Kasumi-1 (cell line): Measurements from ENCODE around the gene NFATC1.

Experiments used
- DNase-seq, 2 experiments: peaks; one replicate each; lab custom pipeline; 2025; lab: John Stamatoyannopoulos, UW

The NFATC1 gene

GRCh38 chr18:79405019-79405780 is 9.5 kb downstream of the NFATC1 start:
- no peak for DNase-seq

- DNase-seq, result peak; percentile 53 to 59
Observed at GRCh38 chr18:79405781-79406575, 10.2 kb downstream of the NFATC1 start.

- DNase-seq, result no peak
Observed at GRCh38 chr18:79406708-79407107, 11.0 kb downstream of the NFATC1 start.

DNA sequence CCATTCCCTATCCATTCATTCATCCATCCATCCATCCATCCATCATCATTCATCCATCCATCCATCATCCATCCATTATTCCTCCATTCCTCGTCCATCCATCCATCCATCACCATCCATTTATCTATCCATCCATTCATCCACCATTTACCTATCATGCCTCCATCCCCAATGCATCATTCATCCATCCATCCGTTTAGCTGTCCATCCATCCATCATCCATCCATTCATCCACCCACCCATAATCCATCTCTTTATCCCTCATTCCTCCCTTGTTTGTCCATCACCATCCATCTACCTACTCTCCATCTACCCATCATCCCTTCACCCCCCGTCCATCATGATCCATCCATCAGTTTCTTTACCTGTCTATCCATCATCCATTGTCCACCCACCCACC is 13.6 kb downstream of the NFATC1 start:
- DNase-seq, result no peak

DNA sequence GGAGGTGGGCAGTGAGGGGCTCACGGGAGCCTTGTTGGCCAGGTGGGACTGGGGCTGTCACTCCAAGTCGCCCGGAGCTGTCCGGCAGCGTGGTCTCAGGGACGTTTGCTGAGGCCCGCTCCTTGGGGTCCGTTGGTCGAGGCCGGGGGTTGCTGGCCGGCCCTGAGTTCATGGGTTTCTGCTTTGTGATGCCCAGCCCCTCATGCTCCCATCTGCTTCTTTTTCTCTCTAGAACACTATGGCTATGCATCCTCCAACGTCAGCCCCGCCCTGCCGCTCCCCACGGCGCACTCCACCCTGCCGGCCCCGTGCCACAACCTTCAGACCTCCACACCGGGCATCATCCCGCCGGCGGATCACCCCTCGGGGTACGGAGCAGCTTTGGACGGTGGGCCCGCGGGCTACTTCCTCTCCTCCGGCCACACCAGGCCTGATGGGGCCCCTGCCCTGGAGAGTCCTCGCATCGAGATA is 14.5 kb downstream of the NFATC1 start:
- no peak for DNase-seq

DNA sequence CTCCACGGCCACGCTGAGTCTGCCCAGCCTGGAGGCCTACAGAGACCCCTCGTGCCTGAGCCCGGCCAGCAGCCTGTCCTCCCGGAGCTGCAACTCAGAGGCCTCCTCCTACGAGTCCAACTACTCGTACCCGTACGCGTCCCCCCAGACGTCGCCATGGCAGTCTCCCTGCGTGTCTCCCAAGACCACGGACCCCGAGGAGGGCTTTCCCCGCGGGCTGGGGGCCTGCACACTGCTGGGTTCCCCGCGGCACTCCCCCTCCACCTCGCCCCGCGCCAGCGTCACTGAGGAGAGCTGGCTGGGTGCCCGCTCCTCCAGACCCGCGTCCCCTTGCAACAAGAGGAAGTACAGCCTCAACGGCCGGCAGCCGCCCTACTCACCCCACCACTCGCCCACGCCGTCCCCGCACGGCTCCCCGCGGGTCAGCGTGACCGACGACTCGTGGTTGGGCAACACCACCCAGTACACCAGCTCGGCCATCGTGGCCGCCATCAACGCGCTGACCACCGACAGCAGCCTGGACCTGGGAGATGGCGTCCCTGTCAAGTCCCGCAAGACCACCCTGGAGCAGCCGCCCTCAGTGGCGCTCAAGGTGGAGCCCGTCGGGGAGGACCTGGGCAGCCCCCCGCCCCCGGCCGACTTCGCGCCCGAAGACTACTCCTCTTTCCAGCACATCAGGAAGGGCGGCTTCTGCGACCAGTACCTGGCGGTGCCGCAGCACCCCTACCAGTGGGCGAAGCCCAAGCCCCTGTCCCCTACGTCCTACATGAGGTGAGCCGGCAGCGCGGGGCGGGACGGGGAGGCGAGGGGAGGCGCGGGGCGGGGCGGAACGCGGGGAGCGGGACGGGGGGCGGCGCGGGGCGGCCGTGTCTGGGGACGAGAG is 15.2 kb downstream of the NFATC1 start:
- no peak for DNase-seq

DNA sequence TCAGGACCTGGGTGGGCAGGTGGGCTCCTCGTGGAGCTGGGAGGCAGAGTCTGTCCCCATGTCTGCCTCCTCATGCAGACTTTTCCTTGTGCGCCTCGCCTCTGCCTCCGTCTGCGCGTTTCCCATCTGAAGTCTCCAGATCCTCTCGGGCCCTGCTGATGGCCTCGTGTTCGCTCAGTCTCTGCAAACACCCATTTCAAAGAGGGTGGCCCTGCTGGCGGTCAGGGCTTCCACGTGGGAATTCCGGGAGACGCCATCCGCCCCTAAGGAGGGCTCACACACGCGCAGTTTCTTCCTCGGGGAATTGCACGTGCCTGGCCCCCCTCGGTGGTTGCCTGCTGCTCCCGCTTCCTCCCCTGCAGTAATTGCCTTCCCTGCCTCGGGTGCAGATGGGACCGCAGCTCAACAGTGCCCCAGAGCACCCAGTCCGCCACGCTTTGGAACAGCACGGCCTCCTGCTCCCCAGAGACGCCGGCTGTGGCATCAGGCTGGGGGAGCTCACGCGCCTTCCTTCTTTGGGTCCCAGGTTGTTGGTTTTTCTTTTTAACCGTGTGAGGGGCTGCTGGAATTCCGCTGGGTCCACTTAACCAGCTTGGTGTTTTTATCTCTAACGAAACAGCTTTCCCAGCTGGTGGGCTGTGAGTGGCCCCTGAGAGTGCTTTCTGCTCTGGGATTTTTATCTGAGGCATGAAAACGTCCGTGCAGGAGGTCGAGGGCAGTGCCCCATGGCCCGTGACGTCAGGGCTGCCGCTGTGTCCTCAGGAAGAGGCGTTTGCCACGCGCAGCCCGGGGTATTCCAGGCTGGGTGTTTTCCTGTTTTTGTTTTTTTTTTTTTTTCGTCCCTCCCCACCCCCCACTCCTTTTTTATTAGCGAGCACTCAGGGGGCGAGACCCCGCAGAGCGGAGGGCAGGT is 16.1 kb downstream of the NFATC1 start:
- DNase-seq, result no peak

GRCh38 chr18:79413025-79413424 is 17.3 kb downstream of the NFATC1 start:
- no peak for DNase-seq

DNA sequence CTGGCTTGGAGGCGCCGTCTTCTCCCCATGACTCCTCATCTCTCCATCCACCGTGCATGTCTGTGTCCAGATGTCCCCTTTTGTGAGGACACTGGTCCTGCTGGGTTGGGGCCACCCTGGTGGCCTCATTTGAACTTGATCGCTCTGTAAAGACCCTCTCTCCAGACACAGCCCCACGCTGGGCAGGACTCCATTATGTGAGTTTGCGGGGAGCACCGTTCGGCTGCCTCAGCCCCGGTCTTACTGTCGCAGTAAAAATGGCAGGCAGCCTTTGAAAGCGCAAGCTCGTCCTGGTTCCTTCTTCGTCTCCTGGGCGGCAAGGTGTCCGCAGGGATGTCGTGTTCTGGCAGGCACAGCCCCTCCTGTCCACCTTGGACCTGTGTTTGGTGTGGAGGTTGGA is 17.7 kb downstream of the NFATC1 start:
- DNase-seq, result no peak

- no peak for DNase-seq
Observed at GRCh38 chr18:79413901-79414300, 18.2 kb downstream of the NFATC1 start.

DNA sequence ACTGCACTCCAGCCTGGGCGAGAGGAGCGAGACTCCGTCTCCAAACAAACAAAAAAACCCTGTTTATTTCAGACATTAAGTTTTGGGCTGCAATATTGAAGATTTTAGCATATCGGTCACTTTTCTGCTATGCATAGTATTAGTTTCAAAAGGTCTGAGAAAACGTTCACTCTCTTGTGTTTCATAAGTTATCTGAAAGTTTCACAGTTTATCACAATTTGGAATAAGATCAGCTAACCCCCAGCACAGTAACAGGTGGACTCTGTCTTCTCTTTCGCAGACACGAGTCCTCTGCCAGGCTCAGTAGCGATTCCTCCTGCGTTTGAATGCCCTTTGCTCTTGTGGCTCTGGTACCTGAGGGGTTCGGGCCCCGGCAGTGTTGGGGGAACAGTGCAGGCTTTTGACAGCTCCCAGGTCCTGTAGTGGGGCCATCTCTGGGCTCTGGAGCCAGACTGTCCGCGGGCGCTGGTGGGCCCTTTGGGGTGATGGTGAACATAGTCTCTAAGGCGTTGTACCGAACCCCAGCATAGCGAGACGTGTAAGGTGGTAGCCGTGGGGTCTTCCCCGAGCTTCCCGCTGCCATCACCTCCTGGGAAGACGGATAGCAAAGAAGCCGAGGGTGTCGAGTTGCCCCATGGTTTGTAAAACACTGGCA is 20.4 kb downstream of the NFATC1 start:
- DNase-seq, result no peak

GRCh38 chr18:79416677-79417052 is 20.9 kb downstream of the NFATC1 start:
- no peak for DNase-seq

DNA sequence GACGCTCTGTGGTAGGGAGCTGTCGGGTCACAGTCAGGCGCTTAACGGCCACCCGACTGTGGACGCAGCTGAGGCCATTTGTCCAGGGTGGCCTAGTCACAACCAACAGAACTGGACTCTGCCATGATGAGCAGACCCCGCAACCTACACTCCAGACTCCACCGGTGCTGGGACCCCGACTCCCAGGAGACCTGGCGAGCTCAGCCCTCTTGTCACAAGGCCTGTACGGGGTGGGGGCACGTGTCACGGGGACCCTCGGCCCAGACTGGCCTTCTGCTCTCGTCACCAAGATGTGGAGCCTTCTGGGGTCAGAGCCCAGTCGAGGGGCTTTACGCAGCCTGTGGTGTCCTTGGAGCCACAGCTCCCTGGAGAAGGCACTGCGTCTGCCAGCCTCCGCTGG is 22.5 kb downstream of the NFATC1 start:
- no peak for DNase-seq

- no peak for DNase-seq
Observed at GRCh38 chr18:79418642-79419041, 22.9 kb downstream of the NFATC1 start.

DNA sequence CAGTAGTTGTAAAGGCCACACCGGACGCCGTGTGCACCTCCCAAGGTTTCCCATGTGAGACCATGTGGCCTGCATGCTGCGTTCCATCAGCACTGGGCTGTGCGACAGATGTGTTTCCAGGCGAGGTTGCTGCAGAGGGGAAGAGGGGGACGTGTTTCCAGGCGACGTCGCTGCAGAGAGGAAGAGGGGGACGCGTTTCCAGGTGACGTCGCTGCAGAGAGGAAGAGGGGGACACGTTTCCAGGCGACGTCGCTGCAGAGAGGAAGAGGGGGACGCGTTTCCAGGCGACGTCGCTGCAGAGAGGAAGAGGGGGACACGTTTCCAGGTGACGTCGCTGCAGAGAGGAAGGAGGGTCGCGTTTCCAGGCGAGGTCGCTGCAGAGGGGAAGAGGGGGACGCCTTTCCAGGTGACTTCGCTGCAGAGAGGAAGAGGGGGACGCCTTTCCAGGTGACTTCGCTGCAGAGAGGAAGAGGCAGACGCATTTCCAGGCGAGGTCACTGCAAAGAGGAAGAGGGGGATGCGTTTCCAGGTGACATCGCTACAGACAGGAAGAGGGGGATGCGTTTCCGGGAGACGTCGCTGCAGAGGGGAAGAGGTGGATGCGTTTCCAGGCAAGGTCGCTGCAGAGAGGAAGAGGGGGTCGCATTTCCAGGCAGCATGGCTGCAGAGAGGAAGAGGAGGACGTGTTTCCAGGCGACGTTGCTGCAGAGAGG is 24.5 kb downstream of the NFATC1 start:
- no peak for DNase-seq

DNA sequence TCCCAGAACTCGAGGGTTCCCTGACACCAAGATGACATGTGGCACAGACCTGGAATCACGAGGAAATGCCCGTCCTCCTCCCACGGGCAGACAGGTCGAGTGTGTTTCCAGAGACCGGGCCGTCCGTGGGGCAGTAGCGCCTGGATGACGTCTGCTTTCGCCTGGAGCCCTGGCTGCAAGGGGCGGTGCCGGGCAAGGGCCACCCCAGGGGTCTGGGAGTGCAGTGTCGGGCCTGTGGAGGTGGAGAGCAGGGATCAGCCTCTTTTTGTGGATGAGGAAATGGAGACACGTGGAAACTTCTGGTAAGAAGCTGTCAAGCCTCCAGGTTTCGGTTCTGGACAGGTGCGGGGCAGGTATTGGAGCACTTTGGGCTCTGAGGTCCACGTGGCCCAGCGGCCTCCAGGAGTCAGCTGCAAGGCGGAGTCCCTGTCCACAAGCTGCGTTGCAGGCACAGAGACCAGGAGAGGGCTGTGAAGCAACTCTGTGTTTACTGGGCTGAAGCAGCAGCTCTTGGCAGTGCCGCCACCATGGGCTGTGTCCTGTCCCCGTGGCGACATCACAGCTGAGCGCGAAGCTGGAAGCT is 25.6 kb downstream of the NFATC1 start:
- no peak for DNase-seq

- DNase-seq, result no peak
Observed at GRCh38 chr18:79422022-79422782, 26.5 kb downstream of the NFATC1 start.

GRCh38 chr18:79422783-79423165 is 27.0 kb downstream of the NFATC1 start:
- no peak for DNase-seq
